GM21786 (cell line): ENCODE measurements around the gene MKKS.

Experiments
- ATAC-seq: cut with Tn5 transposase; IDR thresholded peaks from one replicate; pipeline ENCODE4 v1.9.1; 2021; ENCODE audit not compliant: unreplicated experiment

Gene MKKS

GRCh38 chr20:10370091-10370887, 63.7 kb downstream of the MKKS start:
- no peak for ATAC-seq

- no peak for ATAC-seq
Observed at GRCh38 chr20:10369723-10370090, 64.3 kb downstream of the MKKS start.

GRCh38 chr20:10368702-10369041, 65.3 kb downstream of the MKKS start:
- ATAC-seq = no peak

DNA sequence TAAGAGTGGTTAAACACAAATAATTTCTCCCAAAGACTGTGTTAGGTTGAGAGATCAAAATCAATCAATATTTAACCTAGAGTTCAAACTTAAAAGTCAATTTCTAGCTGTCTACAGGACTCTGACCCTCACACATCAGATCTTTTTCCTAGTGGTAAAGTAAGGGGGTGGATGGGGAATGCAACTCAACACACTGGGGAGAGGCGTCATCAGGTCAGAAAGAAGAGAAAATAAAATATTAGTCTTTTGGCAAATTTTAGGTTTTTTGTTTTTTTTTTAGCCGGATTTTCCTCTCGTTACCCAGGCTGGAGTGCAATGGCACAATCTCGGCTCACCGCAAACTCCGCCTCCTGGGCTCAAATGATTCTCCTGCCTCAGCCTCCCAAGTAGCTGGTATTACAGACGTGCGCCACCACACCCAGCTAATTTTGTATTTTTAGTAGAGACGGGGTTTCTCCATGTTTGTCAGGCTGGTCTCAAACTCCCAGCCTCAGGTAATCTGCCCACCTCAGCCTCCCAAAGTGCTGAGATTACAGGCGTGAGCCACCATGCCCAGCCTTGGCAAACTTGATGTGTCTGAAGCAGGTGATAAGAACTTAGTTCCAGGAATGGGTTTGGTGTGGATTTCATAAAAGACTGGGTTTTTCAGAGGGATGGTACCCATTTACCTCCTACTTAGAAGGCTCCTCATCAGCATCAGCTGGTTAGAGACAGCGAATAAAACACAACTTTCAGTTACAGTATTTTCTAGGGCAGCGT, 65.9 kb downstream of the MKKS start:
- no peak for ATAC-seq

- ATAC-seq = no peak
Observed at GRCh38 chr20:10367693-10367942, 66.4 kb downstream of the MKKS start.

DNA sequence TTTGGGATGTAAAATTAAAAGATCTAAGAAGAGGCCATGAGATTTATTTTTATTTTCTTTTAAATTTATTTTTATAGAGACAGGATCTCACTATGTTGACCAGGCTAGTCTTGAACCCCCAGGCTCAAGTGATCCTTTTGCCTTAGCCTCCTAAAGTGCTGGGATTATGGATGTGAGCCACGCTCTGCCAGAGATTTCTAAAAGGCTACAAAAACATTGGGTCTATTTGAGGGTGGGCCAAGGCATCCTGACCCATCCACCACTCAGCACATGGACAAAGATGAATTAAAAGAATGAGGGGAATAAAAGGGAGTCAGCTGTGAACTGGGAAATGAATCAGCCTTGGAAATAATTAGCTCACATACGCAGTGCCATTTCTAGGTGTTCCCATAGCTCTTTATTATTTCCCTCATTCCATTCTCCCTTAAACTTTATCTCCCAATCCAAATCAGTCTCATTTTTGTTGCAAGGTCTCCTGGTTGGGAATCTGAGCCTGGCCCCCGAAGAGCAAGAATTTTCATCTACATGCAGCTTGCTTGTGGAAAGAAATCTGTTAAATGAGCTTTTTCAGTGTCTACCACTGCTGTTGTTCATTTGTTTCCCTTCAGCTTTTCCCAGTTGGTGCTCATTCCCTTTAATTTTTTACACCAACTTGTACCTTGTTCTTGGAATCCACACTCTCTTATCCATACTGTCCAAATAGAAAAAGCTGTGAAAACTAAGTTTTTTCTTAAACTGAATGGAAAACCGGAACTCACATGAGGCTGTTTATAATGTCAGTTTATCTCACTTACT, 66.9 kb downstream of the MKKS start:
- ATAC-seq = no peak

DNA sequence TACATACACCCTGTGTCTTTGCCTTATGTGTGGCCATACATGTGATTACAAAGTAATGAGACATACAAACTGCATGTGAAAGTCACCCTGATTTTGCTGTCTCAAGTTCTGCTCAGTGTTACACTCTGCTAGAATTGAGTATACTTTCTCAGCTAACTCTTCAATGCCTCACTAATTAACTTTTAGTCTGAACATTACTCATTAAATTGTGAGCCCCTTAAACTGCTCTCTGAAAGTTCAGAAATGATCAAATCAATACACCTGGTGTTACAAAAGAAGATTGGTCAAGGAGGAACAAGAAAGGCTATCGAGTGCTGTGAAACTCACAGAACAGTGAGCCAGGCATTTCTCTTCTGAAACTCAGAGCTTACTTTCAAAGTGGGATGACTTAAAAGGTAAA, 71.3 kb downstream of the MKKS start:
- ATAC-seq = peak; percentile 57

DNA sequence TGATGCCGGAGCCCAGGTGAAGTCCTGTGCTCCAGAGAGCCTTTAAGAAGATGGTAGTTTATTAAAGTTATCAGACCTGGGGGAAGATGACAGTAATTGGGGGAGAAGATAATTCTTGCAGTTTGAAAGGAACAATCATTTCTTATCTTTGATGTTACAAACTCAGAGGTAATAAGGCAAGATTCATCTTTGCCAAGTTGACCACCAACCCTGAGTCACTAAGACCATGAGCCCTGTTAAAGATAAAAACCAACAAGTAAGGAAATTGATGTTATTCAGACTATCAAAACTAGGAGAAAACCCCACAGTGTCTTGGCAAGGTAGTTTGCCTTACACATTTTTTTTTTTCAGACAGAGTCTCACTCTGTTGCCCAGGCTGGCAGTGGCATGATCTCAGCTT, 73.1 kb downstream of the MKKS start:
- no peak for ATAC-seq

GRCh38 chr20:10359621-10360040, 74.4 kb downstream of the MKKS start:
- no peak for ATAC-seq

- ATAC-seq = no peak
Observed at GRCh38 chr20:10357974-10358373, 76.0 kb downstream of the MKKS start.

GRCh38 chr20:10357061-10357708, 76.8 kb downstream of the MKKS start:
- no peak for ATAC-seq

GRCh38 chr20:10356628-10357027, 77.4 kb downstream of the MKKS start:
- ATAC-seq = no peak

- ATAC-seq = no peak
Observed at GRCh38 chr20:10352934-10353824, 80.8 kb downstream of the MKKS start.
